ENCODE results near the gene GALC.

GALC gene

DNA sequence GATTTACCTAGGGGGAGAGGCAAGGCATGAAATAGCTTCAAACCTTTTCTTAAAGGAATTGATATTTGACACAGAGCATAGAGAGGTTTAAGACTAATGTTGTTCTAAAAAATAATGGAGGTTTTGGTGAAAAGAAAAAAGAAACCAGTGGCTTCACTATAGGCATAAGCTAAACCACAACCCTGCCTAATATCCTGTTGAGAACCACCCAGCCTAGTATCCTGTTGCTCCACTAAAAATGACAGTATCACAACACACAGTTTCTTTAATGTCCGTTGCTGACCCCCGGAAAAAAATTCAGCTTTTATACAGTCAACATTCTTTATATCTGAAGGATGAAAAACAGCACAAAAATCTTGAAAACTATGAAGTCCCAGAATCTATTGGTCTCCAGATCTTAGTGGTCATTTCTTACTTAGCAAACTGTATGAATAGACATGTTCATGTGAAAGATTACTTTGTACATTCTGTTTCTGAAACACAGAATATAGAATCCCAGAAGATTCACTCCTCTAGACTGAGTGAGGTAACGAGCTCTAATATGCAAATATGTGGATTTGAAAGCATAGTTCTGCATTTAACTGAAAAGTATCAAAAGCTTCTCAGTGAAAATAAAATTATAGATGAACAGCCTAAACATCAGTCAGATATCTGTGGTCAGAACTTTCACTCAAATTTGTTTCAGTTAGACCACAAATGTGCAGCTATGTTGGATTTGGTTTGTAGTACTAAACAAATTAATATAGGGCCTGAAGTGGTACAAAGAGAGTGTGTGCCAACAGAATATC is 40.5 kb downstream of the GALC start:
- no peak for DNase-seq

DNA sequence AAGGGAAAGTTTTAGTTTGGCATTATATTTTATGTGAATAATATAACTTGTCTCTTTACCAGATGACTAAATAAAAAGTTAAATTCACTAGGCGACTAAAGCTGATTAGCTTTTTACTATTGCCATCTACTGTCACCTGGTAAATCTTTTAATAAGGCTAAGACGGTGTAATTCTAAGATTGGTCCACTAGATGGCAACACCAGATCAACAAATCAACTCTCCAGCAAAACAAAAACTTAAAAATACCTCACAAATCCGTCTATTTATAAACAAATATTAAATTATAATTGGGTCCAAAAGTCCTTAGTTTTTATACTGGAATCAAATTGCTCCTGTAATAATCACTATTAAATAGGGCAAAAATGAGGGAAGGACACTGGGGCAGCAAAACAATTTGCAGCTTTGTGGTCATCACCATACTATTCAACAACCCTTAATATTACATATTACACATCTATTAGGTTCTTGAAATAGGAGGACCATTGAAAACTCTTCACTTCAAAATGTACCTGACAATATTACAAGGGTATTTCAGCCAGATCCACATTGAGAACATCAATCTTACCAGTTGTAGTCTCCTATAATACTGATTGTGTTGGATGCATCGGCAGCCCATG is 47.9 kb downstream of the GALC start:
- DNase-seq: peak; percentile 51

DNA sequence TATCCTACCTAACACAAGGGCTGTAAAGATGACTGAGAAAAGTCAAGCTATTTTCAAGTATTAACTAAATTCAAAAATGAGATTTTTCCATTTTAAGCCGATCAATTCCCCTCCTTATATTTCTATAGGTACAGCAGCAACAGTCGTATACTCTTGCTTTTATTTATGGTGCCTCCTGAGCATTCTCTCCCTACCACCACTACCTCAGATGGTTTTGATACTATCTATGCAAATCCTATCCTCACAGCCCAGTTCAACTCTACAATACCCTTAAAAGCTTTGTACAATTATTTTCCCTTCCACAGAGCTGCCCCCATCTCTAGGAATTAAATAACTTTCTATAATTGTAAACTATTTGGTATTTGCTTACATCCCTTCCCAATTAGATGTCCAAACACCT is 52.1 kb downstream of the GALC start:
- no peak for DNase-seq

DNA sequence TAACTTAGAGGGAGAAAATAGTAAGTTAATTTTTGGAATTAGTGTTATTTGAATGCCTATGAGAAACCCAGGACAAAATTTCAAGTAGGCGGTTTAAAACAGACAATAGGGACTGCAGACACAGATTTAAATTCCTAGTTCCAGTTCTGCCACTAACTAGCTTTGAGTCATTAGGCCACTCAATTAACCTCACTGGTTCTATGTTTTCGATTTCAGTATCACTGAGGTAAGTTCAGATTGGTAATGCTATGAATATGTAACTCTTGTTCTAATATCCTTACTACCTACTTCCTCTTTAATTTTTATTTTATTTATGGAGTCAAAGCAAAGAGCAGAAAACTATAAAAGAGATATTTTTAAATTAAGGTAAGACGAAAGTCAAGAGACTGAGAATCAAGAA is 52.6 kb downstream of the GALC start:
- no peak for DNase-seq

DNA sequence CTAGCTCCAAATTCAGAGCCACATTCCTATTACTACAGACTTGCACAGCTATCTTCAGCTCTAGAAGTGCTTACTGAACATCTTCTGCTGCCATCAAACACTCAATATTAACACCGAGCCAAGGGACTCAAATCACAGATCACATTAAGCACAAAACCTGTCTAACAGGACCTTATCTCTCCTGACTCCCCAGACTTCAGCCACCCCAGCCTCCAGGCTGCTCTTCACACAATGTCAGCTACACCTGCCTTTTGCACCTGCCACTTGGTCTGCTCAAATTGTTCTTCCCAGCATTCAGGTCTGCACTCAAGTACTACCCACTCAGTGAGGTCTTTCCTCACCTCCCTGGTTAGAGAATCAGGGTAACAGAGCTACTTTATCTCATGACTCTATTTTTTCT is 57.1 kb downstream of the GALC start:
- no peak for DNase-seq

DNA sequence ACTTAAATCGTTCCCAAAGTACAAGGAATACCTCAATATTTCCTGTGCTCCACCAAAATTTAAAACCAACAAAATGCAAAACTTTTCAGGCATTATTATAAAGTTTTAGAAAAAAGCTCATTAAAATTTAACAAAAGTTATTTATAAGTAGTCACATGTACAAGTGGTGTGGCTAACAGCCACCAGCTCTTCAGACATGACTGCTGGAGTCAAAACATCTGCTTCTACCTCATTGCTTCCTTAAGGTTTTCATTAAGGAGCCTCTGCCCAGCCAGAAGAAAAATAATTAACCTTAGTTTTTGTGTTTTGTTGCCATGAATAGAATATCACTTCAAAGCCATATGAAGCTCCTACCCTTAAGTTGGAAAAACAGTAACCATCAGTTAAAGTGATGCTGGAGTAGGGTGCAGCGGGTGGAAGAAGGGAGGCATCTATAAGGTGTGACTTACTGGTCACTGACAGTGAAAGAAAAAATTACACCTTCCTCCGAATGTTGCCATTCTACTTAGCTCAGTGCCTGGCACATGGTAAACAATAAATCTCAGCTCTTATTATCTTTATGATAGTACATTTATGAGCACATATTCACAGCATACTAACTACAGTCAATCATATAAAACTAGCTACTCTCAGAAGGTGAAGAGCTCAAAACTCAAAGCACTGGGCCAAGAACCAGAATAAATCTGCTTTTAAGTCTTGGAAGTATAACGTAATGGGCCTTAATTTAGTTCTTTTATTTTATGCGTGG is 57.7 kb downstream of the GALC start:
- DNase-seq: no peak

DNA sequence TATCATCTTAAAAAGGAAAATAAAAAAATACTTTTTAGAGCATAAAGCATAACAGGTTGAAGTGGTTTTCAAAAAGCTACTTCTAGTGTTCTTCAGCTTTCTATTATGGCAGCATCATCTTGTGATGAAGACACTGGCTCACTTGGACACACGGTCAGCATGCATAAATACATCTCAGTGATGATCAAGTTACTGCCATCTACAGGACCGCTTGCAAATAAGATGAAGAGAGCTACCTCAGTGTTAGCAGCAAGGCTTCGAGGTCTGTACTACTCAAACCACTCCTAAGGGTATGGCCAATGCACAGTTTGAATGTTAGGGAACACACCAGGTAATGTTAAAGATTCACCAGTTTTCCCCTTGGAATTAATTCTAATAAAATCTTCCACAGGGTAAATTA is 58.8 kb downstream of the GALC start:
- DNase-seq: no peak

DNA sequence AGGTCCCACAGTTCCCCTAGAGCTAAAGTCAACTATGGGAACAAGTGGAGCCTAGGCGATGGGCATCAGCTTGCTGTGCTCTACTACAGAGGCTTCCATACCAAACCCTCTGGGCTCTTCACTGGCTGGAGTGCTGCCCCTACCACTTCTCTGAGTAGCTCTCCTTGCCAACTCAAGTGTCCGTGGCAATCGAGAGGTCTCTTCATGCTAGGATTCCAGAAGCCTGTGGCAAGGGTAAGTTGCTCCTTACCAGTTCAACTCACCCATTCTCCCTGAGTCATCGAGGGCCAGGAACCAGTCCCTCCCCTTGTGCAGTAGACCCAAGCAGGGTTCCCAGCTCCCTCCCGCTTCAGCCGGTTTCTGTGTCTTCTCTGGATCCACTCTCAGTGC is 76.1 kb downstream of the GALC start:
- no peak for DNase-seq

DNA sequence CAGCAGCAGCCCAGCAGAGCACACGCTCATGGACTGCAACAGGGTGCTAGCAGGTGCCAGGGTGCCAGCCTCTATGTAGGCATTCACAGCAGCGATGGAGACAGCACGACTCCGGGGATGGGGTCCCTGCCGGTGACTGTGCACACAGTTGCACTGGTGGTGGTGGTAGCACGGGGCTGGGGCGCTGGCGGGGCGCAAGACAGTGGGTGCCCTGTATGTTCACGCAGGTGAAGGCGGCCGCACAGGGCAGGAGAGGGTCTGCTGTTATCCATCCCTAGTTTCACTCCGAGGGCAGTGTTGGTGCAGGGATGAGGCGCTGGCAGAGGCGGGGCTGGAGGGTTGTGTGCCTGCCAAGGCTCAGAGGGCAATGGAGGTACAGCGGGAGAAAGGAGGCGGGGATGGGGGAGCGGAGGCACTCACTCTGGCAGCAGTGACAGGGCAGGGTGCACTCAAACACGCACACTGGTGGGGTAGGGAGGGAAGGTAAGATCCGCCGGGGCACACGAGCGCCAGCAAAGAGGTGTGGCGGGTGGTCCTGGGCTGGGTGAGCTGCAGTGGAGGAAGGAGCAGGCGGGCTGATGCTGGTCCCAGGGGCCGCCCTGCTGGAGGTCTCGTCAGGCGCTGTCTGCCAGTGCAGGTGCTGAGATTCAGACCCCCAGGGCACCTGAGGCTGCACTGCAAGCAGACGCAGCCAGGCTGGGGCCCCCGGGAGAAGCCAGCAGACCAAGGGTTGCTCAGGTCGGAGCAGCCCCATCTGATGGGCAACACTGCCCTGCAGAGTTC is 76.7 kb downstream of the GALC start:
- DNase-seq: no peak

DNA sequence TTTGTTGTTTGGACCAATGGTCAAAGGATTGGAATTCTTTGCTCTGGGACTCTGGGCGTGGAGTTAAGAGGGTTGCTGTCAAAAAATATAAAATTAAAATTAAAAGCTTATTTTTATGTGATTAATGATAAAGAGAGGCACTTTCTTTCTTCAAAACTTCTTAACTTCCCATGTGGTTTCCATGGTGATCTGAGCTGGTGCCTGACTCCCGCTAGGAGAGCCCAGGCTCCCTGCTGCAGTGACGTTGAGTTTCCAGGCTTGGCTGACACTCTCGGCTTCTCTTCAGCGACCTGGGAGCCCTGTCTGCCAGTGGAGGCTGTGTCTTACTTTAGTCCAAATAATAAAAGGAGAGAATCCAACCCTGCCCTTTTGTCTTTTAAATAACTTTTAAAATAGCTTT is 84.4 kb downstream of the GALC start:
- DNase-seq: no peak

DNA sequence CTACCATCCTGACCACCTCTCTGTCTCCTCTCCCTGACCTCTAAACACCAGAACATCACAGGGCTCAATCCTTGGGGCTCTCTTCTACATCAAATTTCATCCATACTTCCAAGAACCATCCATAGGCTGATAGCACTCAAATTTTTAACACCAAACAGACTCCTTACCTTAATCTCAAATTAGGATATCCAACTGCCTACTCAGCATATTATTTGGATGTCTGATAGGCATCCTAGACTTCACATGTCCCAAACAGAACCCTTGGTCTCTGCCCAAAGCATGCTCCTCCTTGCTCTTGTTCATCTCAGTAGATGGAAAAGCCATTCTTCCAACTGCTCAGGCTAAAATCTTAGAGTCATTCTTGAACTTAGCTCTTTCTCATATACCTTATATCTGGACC is 91.3 kb downstream of the GALC start:
- no peak for DNase-seq

DNA sequence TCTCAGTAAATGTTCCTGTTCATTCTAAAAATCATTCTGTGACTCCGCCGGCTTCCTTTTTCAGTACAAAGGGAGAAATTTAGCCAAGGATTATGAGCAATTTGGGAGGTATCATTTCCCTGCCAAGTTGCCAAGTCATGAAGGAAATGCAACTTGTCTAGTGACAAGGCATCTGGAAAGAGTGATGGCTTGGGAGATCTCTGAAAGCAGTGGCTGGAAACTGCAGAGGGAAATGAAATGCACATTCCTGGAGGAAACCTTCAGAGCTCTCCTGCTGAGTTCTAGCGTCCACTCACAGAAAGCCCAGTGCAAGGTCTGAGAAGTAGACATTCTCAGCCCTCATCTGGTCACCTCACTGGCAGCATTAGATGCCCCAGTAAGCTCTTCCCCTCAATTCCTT is 91.7 kb downstream of the GALC start:
- no peak for DNase-seq

DNA sequence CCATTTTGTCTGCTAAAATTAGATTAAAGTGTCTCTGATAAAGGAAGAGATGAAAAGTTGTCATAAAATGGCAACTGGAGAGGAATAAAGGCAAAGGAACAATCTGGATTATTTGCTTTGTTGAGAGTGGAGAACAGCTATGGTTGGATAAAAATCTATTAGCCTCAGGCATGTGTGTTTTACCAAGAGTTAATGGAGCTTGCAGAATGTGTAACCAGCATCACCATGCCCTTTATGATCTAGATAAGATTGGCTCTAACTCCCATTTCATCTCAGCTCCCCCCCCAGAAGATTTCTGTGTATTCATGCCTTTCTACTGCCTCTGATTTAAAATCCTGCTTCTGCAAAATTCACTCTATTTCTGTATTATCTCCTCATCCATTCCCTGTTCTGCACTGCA is 93.8 kb downstream of the GALC start:
- DNase-seq: no peak

DNA sequence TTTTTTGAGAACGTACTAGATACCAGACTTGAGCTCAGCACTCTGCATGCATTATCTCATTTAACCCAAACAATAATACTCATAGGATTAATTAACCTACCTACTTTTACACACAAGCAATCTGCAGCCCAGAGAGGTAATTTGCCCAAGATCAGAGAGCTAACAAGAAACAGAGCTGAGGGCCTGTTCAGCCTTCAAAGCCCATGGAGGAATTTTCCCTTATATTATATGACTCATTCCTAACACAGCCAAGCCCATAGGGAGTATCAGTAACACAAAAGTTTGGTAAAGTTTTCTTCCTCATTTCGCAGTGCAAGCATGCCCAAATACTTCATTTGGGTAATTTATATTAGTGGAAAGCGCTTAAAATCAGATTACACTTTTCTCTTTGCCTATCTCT is 94.7 kb downstream of the GALC start:
- DNase-seq: no peak

DNA sequence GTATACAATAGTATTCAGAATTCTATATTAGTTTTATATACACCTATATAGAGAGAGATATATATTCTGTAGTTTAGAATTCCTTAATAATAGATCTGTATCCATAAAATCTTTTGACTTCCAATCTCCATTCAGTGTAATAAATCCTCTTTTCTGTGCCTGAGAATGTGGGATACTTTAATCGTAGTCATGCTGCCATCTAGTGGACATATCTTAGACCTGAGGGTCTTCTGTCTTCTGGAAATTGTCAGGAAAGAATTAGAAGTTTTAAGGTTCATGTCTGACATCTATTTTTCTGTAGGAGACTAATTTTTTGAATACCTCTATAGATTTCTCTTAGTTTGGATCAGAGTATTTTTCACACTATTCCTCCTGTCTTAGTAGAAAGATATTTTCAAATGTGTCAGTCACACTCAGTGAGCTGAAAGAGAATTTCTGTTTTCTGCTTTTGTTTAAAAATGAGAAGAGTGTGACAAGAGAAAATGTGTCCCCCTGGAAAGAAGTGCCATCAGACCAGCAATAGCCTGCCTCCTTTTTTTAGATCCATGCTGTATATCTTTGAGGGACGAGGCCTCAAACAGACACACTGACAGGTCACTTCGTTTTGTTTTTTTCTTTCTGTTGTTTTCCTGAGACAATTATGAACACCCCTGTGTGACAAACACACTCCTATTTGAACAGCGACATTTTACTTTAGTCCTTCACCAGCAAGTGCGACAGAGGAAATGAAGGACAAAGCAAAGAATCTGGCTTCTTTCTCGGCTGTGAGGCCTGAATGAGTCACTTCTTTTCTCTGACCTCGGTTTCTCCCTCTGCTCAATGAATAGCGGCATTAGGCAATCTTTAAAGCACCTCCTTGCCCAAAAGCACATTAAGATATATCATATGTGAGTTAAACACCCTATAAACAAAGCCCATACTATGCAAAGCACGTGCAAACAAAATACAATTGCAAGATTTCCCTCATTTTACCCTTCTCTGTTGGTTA is 96.3 kb downstream of the GALC start:
- peak; percentile 42 for DNase-seq

DNA sequence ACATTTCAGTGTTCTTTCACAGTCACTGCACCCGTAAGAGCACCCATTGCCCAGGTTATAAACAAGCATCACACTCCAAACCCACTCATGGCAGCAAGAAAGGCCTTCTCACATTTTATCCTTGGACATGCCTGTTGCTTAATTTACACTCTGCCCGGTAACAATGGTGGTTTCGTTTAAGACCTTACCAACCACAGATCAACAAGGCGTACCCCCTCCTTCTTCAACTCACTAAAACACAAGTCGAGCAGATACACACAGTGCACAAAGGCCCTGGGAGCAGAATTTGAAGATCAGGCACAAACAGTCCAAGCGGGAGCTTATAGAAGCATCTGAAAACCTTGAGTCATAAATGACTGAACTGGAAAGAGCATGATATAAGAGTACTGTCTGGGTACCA is 98.1 kb downstream of the GALC start:
- DNase-seq: no peak

DNA sequence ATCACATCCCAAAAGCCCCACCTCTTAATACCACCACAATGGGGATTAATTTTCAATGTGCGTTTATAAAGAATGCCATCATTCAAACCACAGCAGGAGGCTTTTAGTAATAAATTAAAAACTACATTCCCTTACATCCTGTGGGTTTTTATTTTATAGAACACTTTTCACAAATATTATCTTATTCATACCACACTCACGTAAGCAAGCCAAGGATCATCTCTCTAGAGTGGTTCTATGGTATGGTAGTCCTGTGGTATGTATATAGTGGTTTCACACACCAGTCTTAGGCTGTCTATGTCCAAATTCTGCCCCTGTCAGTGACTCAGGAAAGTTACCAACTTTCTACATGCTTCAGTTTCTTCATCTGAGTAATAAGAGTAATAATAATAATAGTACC is 100.2 kb downstream of the GALC start:
- no peak for DNase-seq

DNA sequence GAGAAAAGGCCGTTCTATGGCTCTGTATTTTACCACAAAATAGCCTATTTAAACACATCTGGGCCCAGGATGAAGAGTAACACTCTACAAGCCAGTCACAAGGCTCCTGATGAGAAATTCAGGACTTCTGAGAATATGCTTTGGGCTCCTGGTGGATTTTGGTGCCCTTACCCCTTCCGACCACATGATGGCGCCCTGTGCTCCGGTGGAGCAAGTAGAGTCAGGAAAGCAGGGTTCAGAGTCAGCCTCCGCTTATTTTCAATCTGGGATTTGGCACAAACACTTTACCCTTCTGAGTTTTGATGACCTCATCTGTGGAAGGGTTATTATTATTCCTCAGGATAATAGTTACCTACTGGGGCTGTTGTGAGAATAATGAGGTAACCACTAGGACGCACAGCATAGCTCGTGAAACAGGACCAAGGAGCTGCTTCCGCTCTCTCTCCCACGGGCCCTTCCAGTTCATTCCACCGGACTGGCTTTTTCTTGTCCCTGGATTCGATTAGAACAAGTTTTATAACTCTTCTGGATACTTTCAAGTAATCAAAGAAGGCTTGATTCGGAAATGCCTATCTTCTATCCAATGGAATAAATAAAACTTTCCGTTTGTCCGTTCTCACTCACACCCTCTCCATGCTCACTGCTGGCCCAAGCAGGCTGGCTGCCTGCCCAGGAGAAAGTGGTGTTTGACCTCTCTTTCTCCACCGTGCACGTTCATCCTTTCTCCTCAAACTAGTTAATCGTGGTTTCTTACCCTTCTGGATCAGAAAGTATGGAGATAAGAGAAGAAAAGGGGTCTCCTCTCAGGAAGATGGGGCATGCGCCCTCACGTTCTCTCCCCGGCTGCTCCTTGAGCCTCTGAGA is 104.6 kb downstream of the GALC start:
- DNase-seq: peak; percentile 23

DNA sequence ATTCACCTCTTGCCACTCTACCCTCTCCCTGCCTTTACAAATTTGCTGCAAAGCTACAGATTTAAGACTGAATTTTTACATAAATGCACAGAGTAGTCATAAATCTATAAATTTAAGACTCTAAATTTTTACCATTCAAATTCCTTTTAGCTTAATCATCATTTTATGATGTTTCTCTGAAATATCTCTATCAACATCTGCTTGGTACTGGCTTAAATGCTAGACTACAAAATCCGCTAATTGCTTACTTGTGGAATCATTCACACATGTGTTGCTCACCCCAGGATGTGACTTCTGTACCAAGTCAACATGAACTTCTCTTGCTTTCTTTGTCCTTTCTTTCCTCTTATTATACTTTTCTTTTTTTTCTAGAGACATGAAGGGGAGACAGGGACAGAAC is 109.2 kb downstream of the GALC start:
- DNase-seq: peak; percentile 4

Data from EL (cell line).